H9 (cell line): Measurements from ENCODE around the gene LMO1. TPM values are rescaled to one million over a fixed set of nuclear protein-coding genes. Genes with fewer than 3 reads are reported as not detected.

Experiments used
- DNase-seq: peaks from one replicate; pipeline ENCODE4 v3.0.0-alpha.2; 2017
- H2AFZ ChIP-seq: one replicate; pipeline ENCODE4 v1.6.1; 2013; ENCODE audit warnings: mild to moderate bottlenecking, low read length, control low read depth, moderate library complexity
- H2AK5ac ChIP-seq: 2 replicates; pipeline ENCODE4 v1.6.1; 2013; ENCODE audit warnings: low read length, control low read depth, mixed read lengths; ENCODE audit not compliant: insufficient read length
- H2BK120ac ChIP-seq: one replicate; pipeline ENCODE4 v1.6.1; 2013; ENCODE audit warnings: low read depth, mild to moderate bottlenecking, low read length, control low read depth, inconsistent platforms; ENCODE audit not compliant: poor library complexity, severe bottlenecking
- H2BK12ac ChIP-seq: 2 replicates; pipeline ENCODE4 v1.6.1; 2013; ENCODE audit warnings: low read length, control low read depth, mixed read lengths, low read depth; ENCODE audit not compliant: insufficient read length
- H2BK15ac ChIP-seq: 2 replicates; pipeline ENCODE4 v1.6.1; 2013; ENCODE audit warnings: low read depth, low read length, control low read depth
- H2BK20ac ChIP-seq: one replicate; pipeline ENCODE4 v1.6.1; 2013; ENCODE audit warnings: low read depth, mild to moderate bottlenecking, low read length, control low read depth, inconsistent platforms; ENCODE audit not compliant: poor library complexity, severe bottlenecking
- H2BK5ac ChIP-seq: 2 replicates; pipeline ENCODE4 v1.6.1; 2013; ENCODE audit warnings: low read length, control low read depth, mixed read lengths; ENCODE audit not compliant: insufficient read length
- H3K14ac ChIP-seq: 2 replicates; pipeline ENCODE4 v1.6.1; 2013; ENCODE audit warnings: low read length, control low read depth; ENCODE audit not compliant: insufficient read depth
- H3K18ac ChIP-seq: 2 replicates; pipeline ENCODE4 v1.6.1; 2013; ENCODE audit warnings: low read depth, mild to moderate bottlenecking, mixed read lengths, low read length, control low read depth; ENCODE audit not compliant: insufficient read length
- H3K23ac ChIP-seq: 2 replicates; pipeline ENCODE4 v1.6.1; 2013; ENCODE audit warnings: low read length, control low read depth, mixed read lengths, low read depth; ENCODE audit not compliant: insufficient read length
- H3K23me2 ChIP-seq: 2 replicates; pipeline ENCODE4 v1.6.1; 2013; ENCODE audit warnings: low read depth, mild to moderate bottlenecking, mixed read lengths, low read length, control low read depth; ENCODE audit not compliant: insufficient read length, poor library complexity, severe bottlenecking
- H3K27ac ChIP-seq: 2 replicates; pipeline ENCODE4 v1.5.1; 2013; ENCODE audit warnings: low read length, control low read depth, mixed read lengths, low read depth; ENCODE audit not compliant: insufficient read length
- H3K27me3 ChIP-seq: 2 replicates; pipeline ENCODE4 v1.6.1; 2013; ENCODE audit warnings: low read length, control low read depth, inconsistent platforms; ENCODE audit not compliant: insufficient read depth
- H3K4ac ChIP-seq: 2 replicates; pipeline ENCODE4 v1.6.1; 2013; ENCODE audit warnings: low read depth, mild to moderate bottlenecking, control low read depth, inconsistent platforms, low read length, moderate library complexity
- H3K4me1 ChIP-seq: 2 replicates; pipeline ENCODE4 v1.6.1; 2013; ENCODE audit warnings: low read length, control low read depth, inconsistent platforms; ENCODE audit not compliant: insufficient read depth
- H3K4me2 ChIP-seq: 2 replicates; pipeline ENCODE4 v1.6.1; 2013; ENCODE audit warnings: low read length, control low read depth, mixed read lengths; ENCODE audit not compliant: insufficient read length, insufficient read depth
- H3K56ac ChIP-seq: 2 replicates; pipeline ENCODE4 v1.6.1; 2013; ENCODE audit warnings: low read depth, mild to moderate bottlenecking, mixed read lengths, low read length, control low read depth; ENCODE audit not compliant: insufficient read length
- H3K79me1 ChIP-seq: 2 replicates; pipeline ENCODE4 v1.6.1; 2013; ENCODE audit warnings: low read depth, mild to moderate bottlenecking, moderate library complexity, low read length, control low read depth, inconsistent platforms; ENCODE audit not compliant: insufficient read depth, poor library complexity, severe bottlenecking
- H3K79me2 ChIP-seq: 2 replicates; pipeline ENCODE4 v1.6.1; 2013; ENCODE audit warnings: low read length, control low read depth, inconsistent platforms; ENCODE audit not compliant: insufficient read depth
- H3K9ac ChIP-seq: 2 replicates; pipeline ENCODE4 v1.6.1; 2013; ENCODE audit warnings: low read length, control low read depth, mixed read lengths; ENCODE audit not compliant: insufficient read length; ENCODE audit errors: extremely low read depth
- H3K9me3 ChIP-seq: one replicate; pipeline ENCODE4 v1.6.1; 2013; ENCODE audit warnings: low read depth, low read length, inconsistent platforms; ENCODE audit not compliant: control insufficient read depth
- H3T11ph ChIP-seq: one replicate; pipeline ENCODE4 v1.6.1; 2013; ENCODE audit warnings: mild to moderate bottlenecking, low read length, control low read depth, inconsistent platforms
- H4K20me1 ChIP-seq: one replicate; pipeline ENCODE4 v1.6.1; 2013; ENCODE audit not compliant: control insufficient read depth, insufficient read length, insufficient read depth
- H4K5ac ChIP-seq: 2 replicates; pipeline ENCODE4 v1.6.1; 2013; ENCODE audit warnings: low read depth, mild to moderate bottlenecking, mixed read lengths, low read length, control low read depth; ENCODE audit not compliant: insufficient read length
- H4K8ac ChIP-seq: replicated peaks from 2 replicates; pipeline ENCODE4 v1.6.1; 2013; ENCODE audit warnings: low read length, control low read depth, mixed read lengths, low read depth; ENCODE audit not compliant: insufficient read length
- H4K91ac ChIP-seq: 2 replicates; pipeline ENCODE4 v1.6.1; 2013; ENCODE audit warnings: low read depth, mild to moderate bottlenecking, moderate library complexity, mixed read lengths, low read length, control low read depth; ENCODE audit not compliant: insufficient read length
- H3K27ac Mint-ChIP-seq, 3 experiments: 2 replicates in 2 of 3; 3 replicates in 1 of 3; pipeline ENCODE4 v1.8.0; 2020 to 2021; ENCODE audit warnings: mixed read lengths in 3 of 3, mild to moderate bottlenecking in 1 of 3, moderate library complexity in 1 of 3
- H3K27me3 Mint-ChIP-seq: 2 replicates; pipeline ENCODE4 v1.8.0; 2021; ENCODE audit warnings: low read depth, mild to moderate bottlenecking, moderate library complexity, mixed read lengths
- H3K36me3 Mint-ChIP-seq, 3 experiments: 2 replicates in 2 of 3; 3 replicates in 1 of 3; pipeline ENCODE4 v1.8.0; 2020 to 2021; ENCODE audit warnings: low read depth in 3 of 3, mixed read lengths in 3 of 3; ENCODE audit not compliant: insufficient read depth in 1 of 3
- H3K4me1 Mint-ChIP-seq, 2 experiments: 2 replicates each; pipeline ENCODE4 v1.8.0; 2020; ENCODE audit warnings: mixed read lengths in 2 of 2
- H3K4me3 Mint-ChIP-seq, 2 experiments: 2 replicates in 1 of 2; 3 replicates in 1 of 2; pipeline ENCODE4 v1.8.0; 2020 to 2021; ENCODE audit warnings: mild to moderate bottlenecking in 2 of 2, mixed read lengths in 2 of 2, moderate library complexity in 1 of 2
- H3K9me3 Mint-ChIP-seq, 2 experiments: 2 replicates in 1 of 2; 3 replicates in 1 of 2; pipeline ENCODE4 v1.8.0; 2020; ENCODE audit warnings: mild to moderate bottlenecking in 2 of 2, mixed read lengths in 2 of 2, moderate library complexity in 1 of 2
- CTCF ChIP-seq: fragments of 200-600 bp; sonication (generic); conservative IDR thresholded peaks from 3 replicates; pipeline ENCODE4 v1.8.0; 2021; ENCODE audit warnings: antibody characterized with exemption, mild to moderate bottlenecking
- WGBS: extraction: QIAGEN DNeasy Blood & Tissue Kit; methylation state at CpG from one replicate; pipeline ENCODE4 v1.1.7; 2013; ENCODE audit warnings: missing lambda C conversion rate, low lambda C conversion rate, mixed read lengths; ENCODE audit not compliant: insufficient read length; ENCODE audit errors: extremely low coverage; 5-methylcytosine and 5-hydroxymethylcytosine counted together
- total RNA-seq: library from RNA; stranded (reverse); gene quantifications from 2 replicates; pipeline ENCODE4 v1.2.1, GENCODE V29; 2021

The LMO1 gene
- total RNA-seq, 1 experiment from 2014 or later, result 0.50 TPM

GRCh38 chr11:8217926-8218325, 45.8 kb downstream of the LMO1 start:
- no CpG with 5 or more reads among the region's 11 CpGs for WGBS

More at GRCh38 chr11:8217926-8218325, 45.8 kb downstream of the LMO1 start:
- no peak overlapping the region for H4K91ac ChIP-seq
- H2BK5ac ChIP-seq, result no peak overlapping the region
- H4K20me1 ChIP-seq, result no peaks in the 10 kb centered on the region
- no peak overlapping the region for H4K8ac ChIP-seq
- H3K4me1 ChIP-seq, result no peaks in the 10 kb centered on the region
- no peak overlapping the region for H3K23ac ChIP-seq
- H4K5ac ChIP-seq, result no peak overlapping the region
- TF ChIP-seq CTCF, result no peak
- Mint-ChIP-seq H3K27me3 (peaks cover 8% of the 10 kb centered on the region), H3K9me3 (no peaks in the 10 kb centered on the region), H3K27ac (no peak overlapping the region), H3K4me1 (peaks cover 5 to 19% of the 10 kb centered on the region in 2 experiments), H3K4me3 (no peak overlapping the region), H3K36me3 (no peaks in the 10 kb centered on the region)
- no peak overlapping the region for H3K4me2 ChIP-seq
- no peak overlapping the region for H2BK12ac ChIP-seq
- no peak overlapping the region for H3K9ac ChIP-seq
- no peak overlapping the region for H3K56ac ChIP-seq
- H3K79me1 ChIP-seq, result no peaks in the 10 kb centered on the region
- H2AFZ ChIP-seq, result no peak overlapping the region
- H3K23me2 ChIP-seq, result no peaks in the 10 kb centered on the region
- H3K18ac ChIP-seq, result no peak overlapping the region
- no peak overlapping the region for H2BK20ac ChIP-seq
- no peak overlapping the region for H3K14ac ChIP-seq
- no peak overlapping the region for H3K4ac ChIP-seq
- no peak overlapping the region for H2BK15ac ChIP-seq
- no peaks in the 10 kb centered on the region for H3K27me3 ChIP-seq
- no peaks in the 10 kb centered on the region for H3K79me2 ChIP-seq
- DNase-seq, result no peak
- H3T11ph ChIP-seq, result no peak overlapping the region
- H3K27ac ChIP-seq, result no peak overlapping the region
- no peaks in the 10 kb centered on the region for H3K9me3 ChIP-seq
- no peak overlapping the region for H2AK5ac ChIP-seq
- no peak overlapping the region for H2BK120ac ChIP-seq
